NCI-H146 treated with DMSO at 0.1 percent for 48 hours (cell line): Measurements from ENCODE around the gene CYLD.

Experiments
- DNase-seq: peaks from one replicate; lab custom pipeline; 2025; ENCODE audit not compliant: unreplicated experiment; lab: John Stamatoyannopoulos, UW

Gene CYLD

GRCh38 chr16:50776037-50776436 lies 34.2 kb downstream of the CYLD start:
- DNase-seq = no peak

- DNase-seq = no peak
Observed at GRCh38 chr16:50778284-50779163, 36.6 kb downstream of the CYLD start.

- no peak for DNase-seq
Observed at GRCh38 chr16:50781043-50781442, 39.2 kb downstream of the CYLD start.

GRCh38 chr16:50781518-50781917 lies 39.6 kb downstream of the CYLD start:
- DNase-seq = no peak

GRCh38 chr16:50789757-50790156 lies 47.9 kb downstream of the CYLD start:
- no peak for DNase-seq

GRCh38 chr16:50791522-50791921 lies 49.6 kb downstream of the CYLD start:
- DNase-seq = no peak

GRCh38 chr16:50796829-50797228 lies 54.9 kb downstream of the CYLD start:
- no peak for DNase-seq

- DNase-seq = no peak
Observed at GRCh38 chr16:50797456-50797855, 55.6 kb downstream of the CYLD start.

- no peak for DNase-seq
Observed at GRCh38 chr16:50800074-50800473, 58.2 kb downstream of the CYLD start.

GRCh38 chr16:50801036-50801435 lies 59.1 kb downstream of the CYLD start:
- DNase-seq = no peak

GRCh38 chr16:50802000-50802399 lies 60.1 kb downstream of the CYLD start:
- DNase-seq = no peak

GRCh38 chr16:50802961-50803360 lies 61.1 kb downstream of the CYLD start:
- no peak for DNase-seq

GRCh38 chr16:50804290-50804907 lies 62.5 kb downstream of the CYLD start:
- no peak for DNase-seq

GRCh38 chr16:50806099-50807062 lies 64.5 kb downstream of the CYLD start:
- peak; percentile 58 for DNase-seq

GRCh38 chr16:50808929-50809538 lies 67.1 kb downstream of the CYLD start:
- DNase-seq = no peak

- DNase-seq = no peak
Observed at GRCh38 chr16:50809561-50809960, 67.7 kb downstream of the CYLD start.

- DNase-seq = no peak
Observed at GRCh38 chr16:50810241-50810965, 68.5 kb downstream of the CYLD start.

GRCh38 chr16:50812046-50812445 lies 70.2 kb downstream of the CYLD start:
- no peak for DNase-seq

GRCh38 chr16:50812876-50813466 lies 71.1 kb downstream of the CYLD start:
- DNase-seq = no peak

- DNase-seq = no peak
Observed at GRCh38 chr16:50814052-50814451, 72.2 kb downstream of the CYLD start.
